ENCODE data around the gene PRR13.
"Not testable (repeated sequence)": the region's sequence is repeated elsewhere in the genome, so short reads cannot be mapped to it uniquely, and the experiment has no call there.

Gene PRR13, protein sequence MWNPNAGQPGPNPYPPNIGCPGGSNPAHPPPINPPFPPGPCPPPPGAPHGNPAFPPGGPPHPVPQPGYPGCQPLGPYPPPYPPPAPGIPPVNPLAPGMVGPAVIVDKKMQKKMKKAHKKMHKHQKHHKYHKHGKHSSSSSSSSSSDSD

DNA sequence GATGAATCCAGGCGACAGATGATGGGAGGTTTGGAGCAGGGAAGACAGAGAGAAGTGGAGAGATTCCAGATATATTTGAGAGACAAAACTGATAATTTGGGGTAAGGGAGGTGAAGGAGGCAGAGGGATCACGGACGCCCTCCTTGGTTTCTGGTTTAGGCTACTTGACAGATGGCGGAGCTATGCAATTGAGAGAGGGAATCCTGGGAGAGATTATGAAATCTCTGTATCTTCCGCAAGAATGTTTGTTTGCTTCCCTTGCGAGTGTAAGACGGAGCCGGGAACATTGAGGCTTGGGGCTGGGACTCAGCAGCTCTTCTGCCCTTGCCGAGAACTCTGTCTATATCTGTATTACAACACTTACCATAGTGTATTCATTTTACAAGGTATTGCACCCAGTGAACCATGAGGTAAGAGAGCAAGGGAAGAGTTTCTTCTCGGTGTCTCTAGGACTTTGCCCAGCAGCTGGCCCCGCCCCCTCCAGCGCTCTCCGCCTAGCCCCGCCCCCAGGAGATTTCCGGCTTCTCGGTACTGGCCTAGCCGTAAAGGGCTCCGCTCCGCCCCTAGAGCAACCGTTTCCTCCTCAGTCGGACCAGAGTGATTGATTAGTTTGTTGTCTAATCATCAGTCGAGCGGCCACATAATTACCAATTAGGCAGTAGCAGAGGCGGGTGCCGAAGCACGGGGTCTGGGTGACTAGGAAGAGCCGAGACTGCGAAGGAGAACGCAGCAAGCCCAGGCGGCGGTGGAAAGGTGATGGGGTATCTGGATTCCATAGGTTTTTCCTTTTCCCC lies at the start of gene PRR13:
Gene PRR13, plus strand, starts transcription at position 695 of the 794 bp plus-strand sequence. CDS start 981 bp downstream, outside the sequence.
- DNase-seq (ENCODE audit: low read depth in 3 of 3): peak; percentile 96 to 98 (median 97)

DNA sequence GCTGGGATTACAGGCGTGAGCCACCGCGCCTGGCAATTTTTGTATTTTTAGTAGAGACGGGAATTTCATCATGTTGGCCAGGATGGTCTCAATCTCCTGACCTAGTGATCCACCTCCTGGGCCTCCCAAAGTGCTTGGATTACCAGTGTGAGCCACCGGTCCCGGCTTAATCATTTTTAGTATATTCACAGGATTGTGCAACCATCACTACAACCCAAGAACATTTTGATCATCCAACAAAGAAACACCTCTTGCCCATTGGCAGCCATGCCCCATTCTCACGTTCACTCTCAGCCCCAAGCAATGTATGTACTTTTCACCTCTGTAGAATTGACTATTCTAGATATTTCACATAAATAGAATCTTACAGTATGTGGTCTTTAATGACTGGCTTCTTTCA lies 41.6 kb upstream of the PRR13 start:
- no peak for DNase-seq (ENCODE audit: low read depth in 3 of 3)

DNA sequence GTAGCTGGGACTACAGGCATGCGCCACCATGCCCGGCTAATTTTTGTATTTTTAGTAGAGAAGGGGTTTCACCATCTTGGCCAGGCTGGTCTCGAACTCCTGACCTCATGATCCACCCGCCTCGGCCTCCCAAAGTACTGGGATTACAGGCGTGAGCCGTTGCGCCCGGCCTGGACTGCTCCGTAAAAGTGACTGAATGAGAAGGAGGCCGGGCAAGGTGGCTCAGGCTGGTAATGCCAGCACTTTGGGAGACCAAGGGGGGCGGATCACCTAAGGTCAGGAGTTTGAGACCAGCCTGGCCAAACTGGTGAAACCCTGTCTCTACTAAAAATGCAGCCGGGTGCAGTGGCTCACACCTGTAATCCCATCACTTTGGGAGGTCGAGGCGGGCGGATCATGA lies 39.2 kb upstream of the PRR13 start:
- not testable (repeated sequence) for DNase-seq (ENCODE audit: low read depth in 3 of 3)

DNA sequence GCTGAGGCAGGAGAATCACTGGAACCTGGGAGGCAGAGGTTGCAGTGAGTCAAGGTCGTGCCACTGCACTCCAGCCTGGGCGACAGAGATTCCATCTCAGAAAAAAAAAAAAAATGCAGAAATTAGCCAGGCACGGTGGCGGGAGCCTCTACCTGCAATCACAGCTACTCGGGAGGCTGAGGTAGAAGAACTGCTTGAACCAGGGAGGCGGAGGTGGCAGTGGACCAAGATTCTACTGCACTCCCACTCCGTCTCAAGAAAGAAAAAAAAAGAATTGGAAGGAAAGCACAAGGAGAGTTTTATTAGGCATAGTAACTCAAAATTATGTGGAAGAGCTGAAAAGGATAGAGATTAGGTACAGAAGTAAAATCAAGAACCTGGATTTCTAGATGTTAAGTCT lies 38.7 kb upstream of the PRR13 start:
- no peak for DNase-seq (ENCODE audit: low read depth in 3 of 3)

DNA sequence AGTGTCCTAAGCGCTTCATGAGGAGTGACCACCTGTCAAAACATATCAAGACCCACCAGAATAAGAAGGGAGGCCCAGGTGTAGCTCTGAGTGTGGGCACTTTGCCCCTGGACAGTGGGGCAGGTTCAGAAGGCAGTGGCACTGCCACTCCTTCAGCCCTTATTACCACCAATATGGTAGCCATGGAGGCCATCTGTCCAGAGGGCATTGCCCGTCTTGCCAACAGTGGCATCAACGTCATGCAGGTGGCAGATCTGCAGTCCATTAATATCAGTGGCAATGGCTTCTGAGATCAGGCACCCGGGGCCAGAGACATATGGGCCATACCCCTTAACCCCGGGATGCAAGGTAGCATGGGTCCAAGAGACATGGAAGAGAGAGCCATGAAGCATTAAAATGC lies 30.6 kb upstream of the PRR13 start:
- no peak for DNase-seq (ENCODE audit: low read depth in 3 of 3)

DNA sequence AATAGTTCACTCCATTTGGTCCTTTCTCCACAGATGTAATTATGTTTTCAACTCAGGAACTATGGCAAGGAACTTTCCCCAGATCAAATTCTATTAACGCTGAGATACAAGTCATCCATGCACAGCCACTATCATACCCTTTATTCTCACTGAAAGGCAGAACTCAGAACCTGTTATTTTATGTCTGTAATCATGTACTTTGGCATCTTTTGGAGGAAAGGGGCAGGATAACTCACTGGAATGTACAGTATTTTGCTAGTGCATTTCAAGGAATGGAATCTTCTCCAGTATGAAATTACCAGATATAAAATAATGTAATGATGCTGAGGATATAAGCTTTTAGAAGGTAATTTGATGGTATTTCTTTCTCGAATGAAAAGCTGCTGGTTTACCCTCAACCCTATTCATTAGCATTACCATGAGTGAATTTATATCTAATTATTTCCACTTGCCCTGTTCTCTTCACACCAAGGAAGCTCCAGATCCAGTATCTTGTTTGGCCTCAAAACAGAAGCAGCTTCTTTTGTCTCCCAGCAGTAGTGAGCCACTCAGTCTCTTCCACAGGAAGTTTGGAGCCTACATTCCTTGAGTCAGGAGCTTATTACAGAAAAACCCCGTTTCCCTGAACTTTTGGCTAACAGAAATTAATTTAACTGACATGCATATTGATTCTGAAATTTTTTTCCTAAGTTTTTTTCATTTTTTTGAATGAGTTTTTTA lies 27.9 kb upstream of the PRR13 start:
- no peak for DNase-seq (ENCODE audit: low read depth in 3 of 3)

DNA sequence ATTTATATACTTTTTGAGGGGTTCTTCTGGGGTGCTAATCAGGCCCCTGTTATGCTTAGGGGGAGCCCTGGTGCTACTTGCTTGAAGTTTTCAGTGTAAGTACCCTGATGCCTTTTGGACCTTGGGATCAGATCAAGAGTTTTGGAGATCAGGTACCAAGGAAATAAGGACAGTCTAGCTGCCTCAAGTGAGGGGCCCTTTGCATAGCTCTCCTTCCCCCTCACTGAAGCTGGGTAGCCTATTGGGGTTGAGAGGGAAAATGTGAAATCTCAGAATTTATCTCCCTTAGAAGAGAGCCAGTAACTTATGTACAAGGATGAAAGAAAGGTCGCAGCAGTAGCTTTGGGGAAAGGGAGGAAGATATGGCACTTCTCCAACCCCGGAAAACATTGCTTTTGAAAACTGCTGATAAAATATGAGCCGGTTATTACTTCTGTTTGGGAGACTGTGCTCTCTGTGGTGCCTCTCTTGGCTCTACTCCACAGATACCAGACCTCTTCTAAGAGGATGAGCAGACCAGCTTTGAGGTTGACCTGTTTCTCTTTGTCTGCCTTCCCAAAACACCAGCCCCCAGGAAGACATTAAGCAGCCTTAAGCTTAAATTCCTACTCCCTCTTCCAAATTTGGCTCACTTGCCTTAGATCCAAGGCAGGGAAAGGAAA lies 26.6 kb upstream of the PRR13 start:
- no peak for DNase-seq (ENCODE audit: low read depth in 3 of 3)

DNA sequence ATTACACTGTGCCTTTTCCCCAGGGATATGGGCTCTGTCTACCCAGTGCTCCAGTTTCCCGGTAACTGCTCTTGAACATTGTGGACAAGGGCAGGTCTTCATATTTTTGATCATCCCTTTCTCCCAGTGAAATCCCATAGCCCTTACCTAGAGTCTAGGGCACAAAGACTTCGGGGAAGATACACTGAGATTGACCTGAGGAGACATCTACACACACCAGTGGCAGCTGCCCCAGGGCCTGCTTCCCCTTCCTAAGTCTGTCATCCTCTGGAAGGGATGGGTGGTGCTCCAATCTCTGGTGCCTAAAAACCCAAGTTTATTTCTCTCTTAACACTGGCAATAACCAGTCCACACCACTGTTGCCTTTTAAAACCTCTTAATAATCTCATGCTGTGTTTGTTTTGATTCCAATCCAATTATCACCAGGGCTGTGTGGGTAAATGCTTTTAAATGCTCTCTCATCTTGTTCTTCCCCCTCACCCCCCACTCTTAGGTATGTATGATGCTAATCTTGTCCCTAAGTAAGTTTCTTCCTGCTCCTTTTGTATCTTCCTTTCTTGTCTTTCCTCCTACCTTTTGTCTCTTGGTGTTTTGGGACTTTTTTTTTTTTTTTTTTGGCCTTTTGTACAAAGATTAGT lies 25.7 kb upstream of the PRR13 start:
- DNase-seq (ENCODE audit: low read depth in 3 of 3): not testable (repeated sequence)

DNA sequence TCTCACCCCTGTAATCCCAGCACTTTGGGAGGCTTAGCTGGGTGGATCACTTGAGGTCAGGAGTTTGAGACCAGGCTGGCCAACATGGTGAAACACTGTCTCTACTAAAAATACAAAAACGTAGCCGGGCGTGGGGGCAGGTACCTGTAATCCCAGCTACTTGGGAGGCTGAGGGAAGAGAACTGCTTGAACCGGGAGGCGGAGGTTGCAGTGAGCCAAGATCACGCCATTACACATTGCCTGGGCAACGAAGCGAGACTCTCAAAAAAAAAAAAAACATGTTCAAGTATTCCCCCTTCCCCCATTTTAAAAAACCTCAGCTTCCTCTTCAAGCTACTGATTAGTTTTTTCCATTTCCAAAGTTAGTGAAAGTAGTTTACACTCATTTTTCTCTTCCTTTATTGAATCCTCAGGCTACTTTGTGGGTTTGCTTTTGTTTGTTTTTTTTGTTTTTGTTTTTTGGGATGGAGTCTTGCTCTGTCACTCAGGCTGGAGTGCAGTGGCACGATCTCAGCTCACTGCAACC lies 24.2 kb upstream of the PRR13 start:
- not testable (repeated sequence) for DNase-seq (ENCODE audit: low read depth in 3 of 3)

DNA sequence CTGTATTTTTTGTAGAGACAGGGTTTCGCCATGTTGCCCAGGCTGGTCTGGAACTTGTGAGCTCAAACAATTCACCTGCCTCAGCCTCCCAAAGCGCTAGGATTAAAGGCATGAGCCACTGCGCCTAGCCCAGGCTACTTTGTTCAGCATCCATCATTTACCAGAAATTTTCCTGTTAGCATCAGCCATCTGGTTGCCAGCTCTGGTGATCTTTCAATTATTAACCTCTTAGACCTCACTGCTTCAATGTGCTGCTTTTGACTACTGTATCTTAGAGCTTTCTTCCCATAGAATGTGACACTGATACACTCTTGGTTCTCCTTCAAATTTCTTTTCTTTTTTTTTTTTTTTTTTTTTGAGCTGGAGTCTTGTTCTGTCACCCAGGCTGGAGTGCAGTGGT lies 23.3 kb upstream of the PRR13 start:
- DNase-seq (ENCODE audit: low read depth in 3 of 3): no peak

DNA sequence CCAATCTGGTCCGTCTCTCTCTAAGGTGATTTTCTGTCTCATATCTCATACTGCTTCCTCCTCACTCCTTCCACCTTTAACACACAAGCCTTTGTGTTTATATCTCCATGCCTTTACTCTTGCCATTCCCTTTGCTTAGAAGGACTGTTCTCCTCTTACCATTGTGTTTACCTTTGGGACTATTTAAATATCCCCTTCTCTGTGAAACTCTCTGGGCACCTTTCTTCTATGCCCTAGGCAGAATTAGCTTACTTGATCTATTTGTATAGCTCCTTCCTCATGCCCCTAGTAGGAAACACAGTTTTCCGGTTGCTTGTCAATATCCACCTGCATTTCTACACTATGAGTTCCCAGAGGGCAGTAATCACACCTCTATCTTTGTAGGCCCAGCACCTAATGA lies 21.8 kb upstream of the PRR13 start:
- DNase-seq (ENCODE audit: low read depth in 3 of 3): no peak

DNA sequence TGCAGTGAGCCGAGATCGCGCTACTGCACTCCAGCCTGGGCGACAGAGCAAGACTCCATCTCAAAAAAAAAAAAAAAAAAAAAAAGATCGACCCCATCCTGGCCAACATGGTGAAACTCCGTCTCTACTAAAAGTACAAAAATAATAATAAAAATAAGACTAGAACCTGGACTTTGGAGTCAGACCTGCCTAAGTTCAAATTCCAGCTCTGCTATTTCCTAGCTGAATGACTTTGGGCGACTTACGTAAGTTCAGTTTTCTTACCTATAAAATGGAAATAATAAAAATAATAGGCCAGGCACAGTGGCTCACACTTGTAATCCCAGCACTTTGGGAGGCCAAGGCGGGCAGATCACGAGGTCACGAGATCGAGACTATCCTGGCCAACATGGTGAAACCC lies 19.3 kb upstream of the PRR13 start:
- not testable (repeated sequence) for DNase-seq (ENCODE audit: low read depth in 3 of 3)

DNA sequence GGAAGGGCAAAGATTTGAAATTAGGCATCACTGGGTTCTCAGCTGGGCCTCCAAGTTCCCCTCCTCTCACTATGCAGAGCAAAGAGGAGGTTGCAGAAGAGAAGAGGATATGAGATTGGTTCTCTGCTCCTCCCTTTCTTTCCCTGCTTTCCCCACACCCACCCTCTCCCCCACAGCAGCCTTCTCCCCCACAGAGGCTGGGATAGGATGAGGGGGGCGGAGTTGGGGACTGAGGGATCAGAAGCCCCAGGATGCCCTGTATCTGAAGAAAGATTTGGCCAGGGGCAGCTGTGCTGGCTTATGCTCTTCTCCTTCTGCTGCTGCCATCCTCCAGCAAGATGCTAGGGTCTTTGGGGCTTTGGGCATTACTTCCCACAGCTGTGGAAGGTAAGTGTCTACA lies 17.9 kb upstream of the PRR13 start, which contains the start of gene AMHR2:
Gene AMHR2, plus strand, starts transcription at position 259 of the 400 bp plus-strand sequence. Its CDS starts 80 bp downstream, at position 339.
- no peak for DNase-seq (ENCODE audit: low read depth in 3 of 3)

DNA sequence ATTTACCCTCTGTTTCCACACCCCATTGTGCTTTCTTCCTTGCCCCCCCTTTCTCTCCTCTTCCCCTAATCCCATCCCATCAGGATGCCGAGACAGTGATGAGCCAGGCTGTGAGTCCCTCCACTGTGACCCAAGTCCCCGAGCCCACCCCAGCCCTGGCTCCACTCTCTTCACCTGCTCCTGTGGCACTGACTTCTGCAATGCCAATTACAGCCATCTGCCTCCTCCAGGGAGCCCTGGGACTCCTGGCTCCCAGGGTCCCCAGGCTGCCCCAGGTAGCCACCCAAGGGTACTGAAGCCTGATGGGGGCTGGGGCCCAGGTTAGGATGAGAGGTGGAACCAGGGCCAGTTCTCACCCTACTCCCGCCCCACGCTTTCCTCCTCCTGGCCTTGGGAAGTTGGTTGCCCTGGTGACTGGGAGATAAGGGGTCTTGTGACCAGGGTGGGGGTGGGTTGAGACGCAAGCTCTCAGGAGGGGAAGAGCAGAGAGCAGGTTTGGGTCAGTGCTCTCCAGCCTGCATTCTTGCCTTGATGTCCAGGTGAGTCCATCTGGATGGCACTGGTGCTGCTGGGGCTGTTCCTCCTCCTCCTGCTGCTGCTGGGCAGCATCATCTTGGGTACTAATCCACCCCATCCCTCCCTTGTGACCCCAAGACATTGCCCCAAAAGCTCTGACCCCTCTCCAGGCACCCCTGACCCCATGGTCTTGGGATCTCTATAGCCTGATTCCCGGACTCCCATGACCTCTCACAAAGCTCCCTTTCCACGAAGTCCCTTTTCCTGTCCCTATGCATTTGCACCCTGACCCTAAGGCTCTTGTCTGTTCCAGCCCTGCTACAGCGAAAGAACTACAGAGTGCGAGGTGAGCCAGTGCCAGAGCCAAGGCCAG lies 16.7 kb upstream of the PRR13 start:
- no peak for DNase-seq (ENCODE audit: low read depth in 3 of 3)

DNA sequence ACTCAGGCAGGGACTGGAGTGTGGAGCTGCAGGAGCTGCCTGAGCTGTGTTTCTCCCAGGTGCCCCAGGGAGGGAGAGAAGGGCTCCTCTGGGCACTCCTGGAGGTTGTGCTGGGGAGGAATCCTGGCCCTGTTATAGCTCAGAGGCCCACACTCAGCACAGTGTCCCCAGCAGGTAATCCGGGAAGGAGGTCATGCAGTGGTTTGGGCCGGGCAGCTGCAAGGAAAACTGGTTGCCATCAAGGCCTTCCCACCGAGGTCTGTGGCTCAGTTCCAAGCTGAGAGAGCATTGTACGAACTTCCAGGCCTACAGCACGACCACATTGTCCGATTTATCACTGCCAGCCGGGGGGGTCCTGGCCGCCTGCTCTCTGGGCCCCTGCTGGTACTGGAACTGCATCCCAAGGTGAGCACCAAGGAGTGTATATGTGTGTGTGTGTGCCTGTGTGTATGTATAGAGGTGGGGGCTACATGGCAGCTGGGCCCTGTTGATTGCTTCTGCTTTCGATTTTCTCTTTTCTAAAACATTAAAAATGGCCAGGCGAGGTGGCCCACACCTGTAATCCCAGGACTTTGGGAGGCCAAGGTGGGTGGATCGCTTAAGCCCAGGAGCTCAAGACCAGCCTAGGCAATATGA lies 15.9 kb upstream of the PRR13 start:
- DNase-seq (ENCODE audit: low read depth in 3 of 3): no peak

DNA sequence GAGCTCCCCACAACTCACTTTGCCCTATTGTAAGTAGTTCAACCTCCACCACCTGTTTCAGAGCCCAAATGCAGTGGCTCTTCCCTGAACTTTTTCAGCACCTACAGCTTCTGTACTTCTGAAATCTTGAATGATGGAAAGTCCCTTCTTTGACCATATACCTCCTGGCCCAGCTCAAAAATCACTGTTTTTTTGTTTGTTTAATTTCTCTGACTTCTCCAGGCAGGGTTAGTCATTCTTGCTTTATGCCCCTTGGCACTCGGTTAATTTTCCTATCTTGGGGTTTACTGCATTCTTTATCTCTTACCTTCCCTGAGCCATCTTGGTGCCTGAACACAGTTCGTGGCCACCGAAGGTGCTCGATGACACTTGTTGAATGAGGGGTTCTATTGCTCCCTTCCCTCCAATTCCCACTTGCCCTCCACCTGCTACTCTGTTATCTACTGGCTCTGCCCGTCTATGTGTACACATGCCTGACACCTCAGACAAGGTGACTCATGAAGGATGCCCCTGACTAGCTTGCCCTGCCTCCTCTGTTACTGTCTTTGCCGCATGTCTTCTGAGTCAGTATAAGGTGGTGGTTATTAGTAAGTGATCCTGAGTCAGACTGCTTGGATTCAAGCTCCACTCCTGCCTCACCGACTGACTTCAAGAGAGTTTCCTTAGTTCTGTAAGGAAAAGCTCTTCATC lies 13.5 kb upstream of the PRR13 start:
- no peak for DNase-seq (ENCODE audit: low read depth in 3 of 3)

DNA sequence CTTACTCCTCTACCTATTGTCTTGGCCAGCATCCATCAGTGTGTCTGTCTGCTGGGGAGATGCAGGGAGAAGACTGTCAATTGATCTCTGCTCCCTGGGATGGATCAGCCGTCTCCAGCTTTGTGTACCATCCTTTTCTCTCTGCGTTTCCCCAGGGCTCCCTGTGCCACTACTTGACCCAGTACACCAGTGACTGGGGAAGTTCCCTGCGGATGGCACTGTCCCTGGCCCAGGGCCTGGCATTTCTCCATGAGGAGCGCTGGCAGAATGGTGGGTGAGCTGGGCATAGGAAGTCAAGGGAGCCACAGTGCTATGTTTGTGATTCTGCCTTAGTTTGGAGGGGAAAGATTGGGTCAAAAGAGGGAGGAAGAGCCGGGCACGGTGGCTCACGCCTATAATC lies 12.8 kb upstream of the PRR13 start:
- no peak for DNase-seq (ENCODE audit: low read depth in 3 of 3)

DNA sequence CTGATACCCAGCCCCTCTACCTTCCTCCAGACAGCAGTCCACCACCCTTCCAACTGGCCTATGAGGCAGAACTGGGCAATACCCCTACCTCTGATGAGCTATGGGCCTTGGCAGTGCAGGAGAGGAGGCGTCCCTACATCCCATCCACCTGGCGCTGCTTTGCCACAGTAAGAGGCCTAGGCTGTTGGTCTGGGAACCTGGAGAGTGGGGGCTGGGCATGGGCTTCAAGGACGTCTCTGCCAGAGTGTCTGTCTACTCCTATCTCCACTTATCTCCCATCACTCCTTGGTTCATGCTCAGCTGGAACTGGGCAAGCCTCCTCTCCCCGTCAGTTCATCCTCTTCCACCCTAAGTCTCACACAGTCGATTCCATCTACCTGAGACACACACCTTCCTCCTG lies 11.4 kb upstream of the PRR13 start:
- no peak for DNase-seq (ENCODE audit: low read depth in 3 of 3)

DNA sequence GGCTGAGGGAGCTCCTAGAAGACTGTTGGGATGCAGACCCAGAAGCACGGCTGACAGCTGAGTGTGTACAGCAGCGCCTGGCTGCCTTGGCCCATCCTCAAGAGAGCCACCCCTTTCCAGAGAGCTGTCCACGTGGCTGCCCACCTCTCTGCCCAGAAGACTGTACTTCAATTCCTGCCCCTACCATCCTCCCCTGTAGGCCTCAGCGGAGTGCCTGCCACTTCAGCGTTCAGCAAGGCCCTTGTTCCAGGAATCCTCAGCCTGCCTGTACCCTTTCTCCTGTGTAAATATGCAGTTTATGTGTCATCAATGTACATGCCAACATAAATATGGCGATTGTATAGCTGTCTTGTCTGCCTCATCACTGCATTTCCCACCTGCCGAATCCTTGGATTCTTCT lies 10.3 kb upstream of the PRR13 start:
- no peak for DNase-seq (ENCODE audit: low read depth in 3 of 3)
